ENCODE measurements around the gene OCA2.

GRCh38 chr15:27863000-27863399 is 236.1 kb downstream of the OCA2 start:
- TF ChIP-seq, protein P1, sequence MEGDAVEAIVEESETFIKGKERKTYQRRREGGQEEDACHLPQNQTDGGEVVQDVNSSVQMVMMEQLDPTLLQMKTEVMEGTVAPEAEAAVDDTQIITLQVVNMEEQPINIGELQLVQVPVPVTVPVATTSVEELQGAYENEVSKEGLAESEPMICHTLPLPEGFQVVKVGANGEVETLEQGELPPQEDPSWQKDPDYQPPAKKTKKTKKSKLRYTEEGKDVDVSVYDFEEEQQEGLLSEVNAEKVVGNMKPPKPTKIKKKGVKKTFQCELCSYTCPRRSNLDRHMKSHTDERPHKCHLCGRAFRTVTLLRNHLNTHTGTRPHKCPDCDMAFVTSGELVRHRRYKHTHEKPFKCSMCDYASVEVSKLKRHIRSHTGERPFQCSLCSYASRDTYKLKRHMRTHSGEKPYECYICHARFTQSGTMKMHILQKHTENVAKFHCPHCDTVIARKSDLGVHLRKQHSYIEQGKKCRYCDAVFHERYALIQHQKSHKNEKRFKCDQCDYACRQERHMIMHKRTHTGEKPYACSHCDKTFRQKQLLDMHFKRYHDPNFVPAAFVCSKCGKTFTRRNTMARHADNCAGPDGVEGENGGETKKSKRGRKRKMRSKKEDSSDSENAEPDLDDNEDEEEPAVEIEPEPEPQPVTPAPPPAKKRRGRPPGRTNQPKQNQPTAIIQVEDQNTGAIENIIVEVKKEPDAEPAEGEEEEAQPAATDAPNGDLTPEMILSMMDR (IDR thresholded peaks at IDR 0.05): no peak
- TF ChIP-seq TCF7L2 (IDR thresholded peaks at IDR 0.05; ENCODE audit: low read depth, low read length) (no peak), SIN3A (IDR thresholded peaks at IDR 0.05; ENCODE audit: borderline replicate concordance, insufficient read depth, low read depth, low read length) (no peak), POLR2AphosphoS5 (IDR thresholded peaks at IDR 0.05; ENCODE audit: low read depth, low read length) (no peak)
- TF ChIP-seq, protein P2, sequence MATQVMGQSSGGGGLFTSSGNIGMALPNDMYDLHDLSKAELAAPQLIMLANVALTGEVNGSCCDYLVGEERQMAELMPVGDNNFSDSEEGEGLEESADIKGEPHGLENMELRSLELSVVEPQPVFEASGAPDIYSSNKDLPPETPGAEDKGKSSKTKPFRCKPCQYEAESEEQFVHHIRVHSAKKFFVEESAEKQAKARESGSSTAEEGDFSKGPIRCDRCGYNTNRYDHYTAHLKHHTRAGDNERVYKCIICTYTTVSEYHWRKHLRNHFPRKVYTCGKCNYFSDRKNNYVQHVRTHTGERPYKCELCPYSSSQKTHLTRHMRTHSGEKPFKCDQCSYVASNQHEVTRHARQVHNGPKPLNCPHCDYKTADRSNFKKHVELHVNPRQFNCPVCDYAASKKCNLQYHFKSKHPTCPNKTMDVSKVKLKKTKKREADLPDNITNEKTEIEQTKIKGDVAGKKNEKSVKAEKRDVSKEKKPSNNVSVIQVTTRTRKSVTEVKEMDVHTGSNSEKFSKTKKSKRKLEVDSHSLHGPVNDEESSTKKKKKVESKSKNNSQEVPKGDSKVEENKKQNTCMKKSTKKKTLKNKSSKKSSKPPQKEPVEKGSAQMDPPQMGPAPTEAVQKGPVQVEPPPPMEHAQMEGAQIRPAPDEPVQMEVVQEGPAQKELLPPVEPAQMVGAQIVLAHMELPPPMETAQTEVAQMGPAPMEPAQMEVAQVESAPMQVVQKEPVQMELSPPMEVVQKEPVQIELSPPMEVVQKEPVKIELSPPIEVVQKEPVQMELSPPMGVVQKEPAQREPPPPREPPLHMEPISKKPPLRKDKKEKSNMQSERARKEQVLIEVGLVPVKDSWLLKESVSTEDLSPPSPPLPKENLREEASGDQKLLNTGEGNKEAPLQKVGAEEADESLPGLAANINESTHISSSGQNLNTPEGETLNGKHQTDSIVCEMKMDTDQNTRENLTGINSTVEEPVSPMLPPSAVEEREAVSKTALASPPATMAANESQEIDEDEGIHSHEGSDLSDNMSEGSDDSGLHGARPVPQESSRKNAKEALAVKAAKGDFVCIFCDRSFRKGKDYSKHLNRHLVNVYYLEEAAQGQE (IDR thresholded peaks at IDR 0.05; ENCODE audit: insufficient read depth in 1 of 2, low read depth in 2 of 2, low read length in 1 of 2): no peak

Measured in Panc1 (cell line).